Measurements from ENCODE around the gene MED13. TPM values are rescaled to one million over a fixed set of nuclear protein-coding genes. Genes with fewer than 3 reads are reported as not detected.

MED13 gene
- total and polyA plus RNA-seq, 4 donors = 6.6 to 64.0 (median 26.0) TPM

DNA sequence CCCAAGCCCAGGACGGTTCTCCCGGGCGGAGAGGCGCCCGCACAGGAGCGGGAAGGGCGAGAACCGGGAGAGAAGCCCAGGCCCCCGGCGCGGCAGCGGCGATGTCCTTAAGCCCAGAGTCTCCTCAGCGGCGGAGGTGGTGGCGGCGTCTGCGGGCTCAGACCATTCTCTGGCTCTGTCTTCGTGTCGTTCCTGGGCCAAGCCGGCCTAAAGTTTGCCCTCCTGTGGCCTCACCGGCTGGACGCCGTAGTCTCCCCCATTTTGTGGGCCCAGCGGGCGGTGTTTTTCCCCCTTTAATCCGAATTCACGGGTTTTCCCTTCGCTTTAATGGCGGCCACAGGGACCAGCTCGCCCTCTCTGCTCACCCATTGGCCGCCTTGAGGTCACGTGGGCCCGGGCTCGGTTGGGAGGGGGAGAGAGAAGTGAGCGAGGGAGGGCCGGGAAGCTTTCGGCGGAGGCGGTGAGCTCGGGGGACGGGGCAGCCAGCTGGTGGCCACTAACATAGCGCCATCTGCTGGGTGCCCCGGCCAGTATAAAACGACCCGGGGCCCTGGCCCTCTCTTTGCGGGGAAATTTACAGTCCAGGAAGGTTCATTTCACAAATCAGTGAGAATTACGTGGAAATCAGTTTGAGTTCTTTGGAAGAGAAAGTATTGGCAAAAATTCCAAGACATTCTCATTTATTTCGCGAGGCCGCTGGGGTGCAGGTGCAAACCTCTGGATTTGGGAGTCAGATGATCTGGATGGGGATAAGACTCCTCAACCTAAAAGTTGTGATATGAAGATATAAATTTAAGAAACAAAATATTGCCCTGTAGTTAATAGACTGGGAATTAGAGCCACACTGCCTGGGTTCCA lies 762 bp upstream of the MED13 start:
- Histone ChIP-seq H3K4me3 (ENCODE audit: low read depth in 1 of 3, low read length in 3 of 3) (peak overlapping the region; percentile 98 to 99 (median 99)), H3K9me3 (ENCODE audit: control insufficient read depth in 4 of 4, low read length in 3 of 4) (no peaks in the 10 kb centered on the region), H3K36me3 (ENCODE audit: control insufficient read depth in 4 of 4, insufficient read depth in 3 of 4, low read depth in 1 of 4, low read length in 3 of 4) (no peaks in the 10 kb centered on the region), H3K4me1 (ENCODE audit: control insufficient read depth in 4 of 4, insufficient read depth in 4 of 4, low read length in 3 of 4) (peaks cover 6 to 61% (median 46%) of the 10 kb centered on the region in 4 donors), H3K27ac (ENCODE audit: low read depth in 1 of 2, low read length in 2 of 2) (peak overlapping the region; percentile 98 to 100), H3K9ac (ENCODE audit: low read depth in 1 of 2, low read length in 2 of 2) (peak overlapping the region; percentile 99), H3K27me3 (ENCODE audit: control insufficient read depth in 4 of 4, insufficient read depth in 4 of 4, low read length in 3 of 4) (no peaks in the 10 kb centered on the region)
- peak; percentile 96 for DNase-seq (ENCODE audit: low spot score)
- WGBS = 1% methylated on average over 51 of the region's 51 CpGs
- TF ChIP-seq SP1 (IDR thresholded peaks at IDR 0.05) = peak; percentile 74
- TF ChIP-seq, protein P1, sequence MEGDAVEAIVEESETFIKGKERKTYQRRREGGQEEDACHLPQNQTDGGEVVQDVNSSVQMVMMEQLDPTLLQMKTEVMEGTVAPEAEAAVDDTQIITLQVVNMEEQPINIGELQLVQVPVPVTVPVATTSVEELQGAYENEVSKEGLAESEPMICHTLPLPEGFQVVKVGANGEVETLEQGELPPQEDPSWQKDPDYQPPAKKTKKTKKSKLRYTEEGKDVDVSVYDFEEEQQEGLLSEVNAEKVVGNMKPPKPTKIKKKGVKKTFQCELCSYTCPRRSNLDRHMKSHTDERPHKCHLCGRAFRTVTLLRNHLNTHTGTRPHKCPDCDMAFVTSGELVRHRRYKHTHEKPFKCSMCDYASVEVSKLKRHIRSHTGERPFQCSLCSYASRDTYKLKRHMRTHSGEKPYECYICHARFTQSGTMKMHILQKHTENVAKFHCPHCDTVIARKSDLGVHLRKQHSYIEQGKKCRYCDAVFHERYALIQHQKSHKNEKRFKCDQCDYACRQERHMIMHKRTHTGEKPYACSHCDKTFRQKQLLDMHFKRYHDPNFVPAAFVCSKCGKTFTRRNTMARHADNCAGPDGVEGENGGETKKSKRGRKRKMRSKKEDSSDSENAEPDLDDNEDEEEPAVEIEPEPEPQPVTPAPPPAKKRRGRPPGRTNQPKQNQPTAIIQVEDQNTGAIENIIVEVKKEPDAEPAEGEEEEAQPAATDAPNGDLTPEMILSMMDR (IDR thresholded peaks at IDR 0.05; ENCODE audit: low read depth, low read length, missing input control) = peak; percentile 94
- TF ChIP-seq, protein P2, sequence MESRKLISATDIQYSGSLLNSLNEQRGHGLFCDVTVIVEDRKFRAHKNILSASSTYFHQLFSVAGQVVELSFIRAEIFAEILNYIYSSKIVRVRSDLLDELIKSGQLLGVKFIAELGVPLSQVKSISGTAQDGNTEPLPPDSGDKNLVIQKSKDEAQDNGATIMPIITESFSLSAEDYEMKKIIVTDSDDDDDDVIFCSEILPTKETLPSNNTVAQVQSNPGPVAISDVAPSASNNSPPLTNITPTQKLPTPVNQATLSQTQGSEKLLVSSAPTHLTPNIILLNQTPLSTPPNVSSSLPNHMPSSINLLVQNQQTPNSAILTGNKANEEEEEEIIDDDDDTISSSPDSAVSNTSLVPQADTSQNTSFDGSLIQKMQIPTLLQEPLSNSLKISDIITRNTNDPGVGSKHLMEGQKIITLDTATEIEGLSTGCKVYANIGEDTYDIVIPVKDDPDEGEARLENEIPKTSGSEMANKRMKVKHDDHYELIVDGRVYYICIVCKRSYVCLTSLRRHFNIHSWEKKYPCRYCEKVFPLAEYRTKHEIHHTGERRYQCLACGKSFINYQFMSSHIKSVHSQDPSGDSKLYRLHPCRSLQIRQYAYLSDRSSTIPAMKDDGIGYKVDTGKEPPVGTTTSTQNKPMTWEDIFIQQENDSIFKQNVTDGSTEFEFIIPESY (IDR thresholded peaks at IDR 0.05) = no peak
- TF ChIP-seq TAF1 (conservative IDR thresholded peaks at IDR 0.05) = peak; percentile 23
- TF ChIP-seq FOXA1 (IDR thresholded peaks at IDR 0.05) = no peak
- no peak for TF ChIP-seq HNF4G (IDR thresholded peaks at IDR 0.05)
- TF ChIP-seq, protein P3, sequence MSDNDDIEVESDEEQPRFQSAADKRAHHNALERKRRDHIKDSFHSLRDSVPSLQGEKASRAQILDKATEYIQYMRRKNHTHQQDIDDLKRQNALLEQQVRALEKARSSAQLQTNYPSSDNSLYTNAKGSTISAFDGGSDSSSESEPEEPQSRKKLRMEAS (IDR thresholded peaks at IDR 0.05) = no peak
- peak; percentile 59 for TF ChIP-seq NR2F2 (IDR thresholded peaks at IDR 0.05)
- no peak for TF ChIP-seq GABPA (IDR thresholded peaks at IDR 0.05 in 1 of 2, conservative IDR thresholded peaks at IDR 0.05 in 1 of 2)
- TF ChIP-seq YY1 (IDR thresholded peaks at IDR 0.05) = peak; percentile 99
- TF ChIP-seq, protein P4, sequence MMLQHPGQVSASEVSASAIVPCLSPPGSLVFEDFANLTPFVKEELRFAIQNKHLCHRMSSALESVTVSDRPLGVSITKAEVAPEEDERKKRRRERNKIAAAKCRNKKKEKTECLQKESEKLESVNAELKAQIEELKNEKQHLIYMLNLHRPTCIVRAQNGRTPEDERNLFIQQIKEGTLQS (IDR thresholded peaks at IDR 0.05) = no peak
- peak; percentile 90 to 94 for TF ChIP-seq RAD21 (IDR thresholded peaks at IDR 0.05)
- peak; percentile 16 to 50 for TF ChIP-seq HNF4A (conservative IDR thresholded peaks at IDR 0.05)
- TF ChIP-seq RXRA (IDR thresholded peaks at IDR 0.05) = peak in 1 of 2 donors; percentile 64
- TF ChIP-seq, protein P5, sequence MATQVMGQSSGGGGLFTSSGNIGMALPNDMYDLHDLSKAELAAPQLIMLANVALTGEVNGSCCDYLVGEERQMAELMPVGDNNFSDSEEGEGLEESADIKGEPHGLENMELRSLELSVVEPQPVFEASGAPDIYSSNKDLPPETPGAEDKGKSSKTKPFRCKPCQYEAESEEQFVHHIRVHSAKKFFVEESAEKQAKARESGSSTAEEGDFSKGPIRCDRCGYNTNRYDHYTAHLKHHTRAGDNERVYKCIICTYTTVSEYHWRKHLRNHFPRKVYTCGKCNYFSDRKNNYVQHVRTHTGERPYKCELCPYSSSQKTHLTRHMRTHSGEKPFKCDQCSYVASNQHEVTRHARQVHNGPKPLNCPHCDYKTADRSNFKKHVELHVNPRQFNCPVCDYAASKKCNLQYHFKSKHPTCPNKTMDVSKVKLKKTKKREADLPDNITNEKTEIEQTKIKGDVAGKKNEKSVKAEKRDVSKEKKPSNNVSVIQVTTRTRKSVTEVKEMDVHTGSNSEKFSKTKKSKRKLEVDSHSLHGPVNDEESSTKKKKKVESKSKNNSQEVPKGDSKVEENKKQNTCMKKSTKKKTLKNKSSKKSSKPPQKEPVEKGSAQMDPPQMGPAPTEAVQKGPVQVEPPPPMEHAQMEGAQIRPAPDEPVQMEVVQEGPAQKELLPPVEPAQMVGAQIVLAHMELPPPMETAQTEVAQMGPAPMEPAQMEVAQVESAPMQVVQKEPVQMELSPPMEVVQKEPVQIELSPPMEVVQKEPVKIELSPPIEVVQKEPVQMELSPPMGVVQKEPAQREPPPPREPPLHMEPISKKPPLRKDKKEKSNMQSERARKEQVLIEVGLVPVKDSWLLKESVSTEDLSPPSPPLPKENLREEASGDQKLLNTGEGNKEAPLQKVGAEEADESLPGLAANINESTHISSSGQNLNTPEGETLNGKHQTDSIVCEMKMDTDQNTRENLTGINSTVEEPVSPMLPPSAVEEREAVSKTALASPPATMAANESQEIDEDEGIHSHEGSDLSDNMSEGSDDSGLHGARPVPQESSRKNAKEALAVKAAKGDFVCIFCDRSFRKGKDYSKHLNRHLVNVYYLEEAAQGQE (IDR thresholded peaks at IDR 0.05) = peak; percentile 56
- TF ChIP-seq FOXA2 (IDR thresholded peaks at IDR 0.05) = no peak
- peak in 1 of 2 donors; percentile 40 for TF ChIP-seq JUND (IDR thresholded peaks at IDR 0.05)
- peak; percentile 25 to 59 for TF ChIP-seq EGR1 (IDR thresholded peaks at IDR 0.05; ENCODE audit: low read depth in 2 of 2)

Data from liver (tissue), 9 donors.